ENCODE data around the gene MARCHF5.

The MARCHF5 gene

GRCh38 chr10:92309272-92309671 lies 18.3 kb downstream of the MARCHF5 start:
- H3K4me3 ChIP-seq (ENCODE audit: low read depth, low read length) = no peak overlapping the region
- H3K27me3 ChIP-seq (ENCODE audit: insufficient read depth, low read depth, severe bottlenecking) = no peaks in the 10 kb centered on the region
- no peak for TF ChIP-seq CTCF (IDR thresholded peaks at IDR 0.05; ENCODE audit: low read depth, low read length)
- no peaks in the 10 kb centered on the region for H3K9me3 ChIP-seq (ENCODE audit: severe bottlenecking)
- H3K27ac ChIP-seq = no peak overlapping the region
- H3K36me3 ChIP-seq = peaks cover 31% of the 10 kb centered on the region
- no peak for DNase-seq

- no peaks in the 10 kb centered on the region for H3K9me3 ChIP-seq (ENCODE audit: severe bottlenecking)
- H3K4me3 ChIP-seq (ENCODE audit: low read depth, low read length) = no peak overlapping the region
- H3K27ac ChIP-seq = no peak overlapping the region
- TF ChIP-seq CTCF (IDR thresholded peaks at IDR 0.05; ENCODE audit: low read depth, low read length) = no peak
- H3K36me3 ChIP-seq = peaks cover 49% of the 10 kb centered on the region
- DNase-seq = no peak
- no peaks in the 10 kb centered on the region for H3K27me3 ChIP-seq (ENCODE audit: insufficient read depth, low read depth, severe bottlenecking)
These were observed 22.8 kb downstream of the MARCHF5 start for GRCh38 chr10:92313750-92314149.

GRCh38 chr10:92316610-92317009 lies 25.6 kb downstream of the MARCHF5 start:
- no peak for DNase-seq
- H3K27ac ChIP-seq = no peak overlapping the region
- H3K36me3 ChIP-seq = peaks cover 52% of the 10 kb centered on the region
- peaks cover 2% of the 10 kb centered on the region for H3K9me3 ChIP-seq (ENCODE audit: severe bottlenecking)
- H3K27me3 ChIP-seq (ENCODE audit: insufficient read depth, low read depth, severe bottlenecking) = no peaks in the 10 kb centered on the region
- TF ChIP-seq CTCF (IDR thresholded peaks at IDR 0.05; ENCODE audit: low read depth, low read length) = no peak
- no peak overlapping the region for H3K4me3 ChIP-seq (ENCODE audit: low read depth, low read length)

- no peak for TF ChIP-seq CTCF (IDR thresholded peaks at IDR 0.05; ENCODE audit: low read depth, low read length)
- Histone ChIP-seq H3K4me3 (ENCODE audit: low read depth, low read length) (no peak overlapping the region), H3K36me3 (peaks cover 15% of the 10 kb centered on the region), H3K9me3 (ENCODE audit: severe bottlenecking) (peaks cover 2% of the 10 kb centered on the region), H3K27ac (no peak overlapping the region), H3K27me3 (ENCODE audit: insufficient read depth, low read depth, severe bottlenecking) (no peaks in the 10 kb centered on the region)
- DNase-seq = no peak
These were observed 32.1 kb downstream of the MARCHF5 start for GRCh38 chr10:92323079-92323478.

GRCh38 chr10:92327445-92328433 lies 36.8 kb downstream of the MARCHF5 start:
- no peak overlapping the region for H3K4me3 ChIP-seq (ENCODE audit: low read depth, low read length)
- TF ChIP-seq CTCF (IDR thresholded peaks at IDR 0.05; ENCODE audit: low read depth, low read length) = no peak
- H3K27me3 ChIP-seq (ENCODE audit: insufficient read depth, low read depth, severe bottlenecking) = no peaks in the 10 kb centered on the region
- no peaks in the 10 kb centered on the region for H3K9me3 ChIP-seq (ENCODE audit: severe bottlenecking)
- no peak for DNase-seq
- H3K27ac ChIP-seq = no peak overlapping the region
- no peaks in the 10 kb centered on the region for H3K36me3 ChIP-seq

Measured in WERI-Rb-1 (cell line).